HG03558 (cell line): ENCODE results near the gene HDAC4.

Experiments used
- ATAC-seq: cut with Tn5 transposase; IDR thresholded peaks from one replicate; pipeline ENCODE4 v1.9.1; 2021; ENCODE audit warnings: moderate number of reproducible peaks; ENCODE audit not compliant: unreplicated experiment; ENCODE audit errors: extremely low read depth

HDAC4 gene

GRCh38 chr2:239371726-239372686, 28.8 kb downstream of the HDAC4 start:
- ATAC-seq = no peak

DNA sequence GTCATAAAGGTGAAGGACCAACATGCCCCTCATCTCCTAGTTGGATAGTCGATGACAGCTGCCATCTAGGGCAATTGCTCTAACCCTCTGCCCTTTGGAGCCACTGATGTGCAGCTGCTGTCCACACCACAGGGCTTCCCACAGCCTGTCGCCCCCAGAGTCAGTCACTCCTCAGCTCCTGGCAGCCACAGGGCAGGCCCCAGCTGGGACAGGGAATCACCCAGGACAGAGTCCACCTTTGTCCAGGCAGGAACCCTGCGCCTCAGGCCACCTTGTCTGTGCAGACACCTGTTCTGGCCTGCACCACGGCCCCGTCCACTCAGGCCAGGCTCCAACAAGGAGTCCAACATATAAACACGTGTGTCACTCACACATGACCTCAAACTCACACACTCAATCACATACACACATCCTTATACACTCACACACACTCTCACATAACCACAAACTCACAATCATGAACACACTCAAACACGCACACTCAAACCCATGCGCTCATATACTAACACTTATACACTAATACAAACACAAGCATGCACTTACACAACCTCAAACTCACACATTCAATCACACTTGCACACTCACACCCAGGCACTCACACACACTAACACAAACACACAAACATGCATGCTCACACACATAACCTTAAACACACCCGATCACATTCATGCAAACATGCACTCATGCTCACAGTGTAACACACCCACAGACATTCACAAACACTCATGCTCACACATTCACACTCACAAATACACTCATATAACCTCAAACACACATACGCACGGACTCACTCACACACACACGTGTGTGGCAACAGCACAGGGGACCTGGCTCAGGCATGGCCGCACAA, 29.7 kb downstream of the HDAC4 start:
- ATAC-seq = no peak

DNA sequence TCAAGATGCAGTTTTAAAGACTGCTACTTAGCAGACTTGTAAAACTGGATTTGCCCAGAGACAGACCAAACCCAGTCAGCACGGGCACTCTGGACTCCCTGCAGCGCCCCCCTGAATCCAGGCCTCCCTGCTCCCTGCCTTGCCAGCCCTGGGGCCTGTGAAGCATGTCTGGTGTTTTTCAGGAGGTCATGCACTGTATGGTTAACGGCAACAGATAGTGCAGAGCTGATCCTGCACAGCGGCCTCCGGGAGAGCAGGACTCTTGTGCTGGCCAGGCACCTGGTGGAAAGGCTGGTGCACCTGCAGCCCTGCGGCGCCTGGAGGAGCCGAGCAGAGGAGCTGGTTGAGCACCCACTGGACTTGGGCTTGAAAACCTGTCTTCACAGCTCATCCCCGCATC, 30.4 kb downstream of the HDAC4 start:
- ATAC-seq = no peak

- peak; percentile 82 for ATAC-seq
These were observed 31.1 kb downstream of the HDAC4 start for GRCh38 chr2:239369631-239370161.

DNA sequence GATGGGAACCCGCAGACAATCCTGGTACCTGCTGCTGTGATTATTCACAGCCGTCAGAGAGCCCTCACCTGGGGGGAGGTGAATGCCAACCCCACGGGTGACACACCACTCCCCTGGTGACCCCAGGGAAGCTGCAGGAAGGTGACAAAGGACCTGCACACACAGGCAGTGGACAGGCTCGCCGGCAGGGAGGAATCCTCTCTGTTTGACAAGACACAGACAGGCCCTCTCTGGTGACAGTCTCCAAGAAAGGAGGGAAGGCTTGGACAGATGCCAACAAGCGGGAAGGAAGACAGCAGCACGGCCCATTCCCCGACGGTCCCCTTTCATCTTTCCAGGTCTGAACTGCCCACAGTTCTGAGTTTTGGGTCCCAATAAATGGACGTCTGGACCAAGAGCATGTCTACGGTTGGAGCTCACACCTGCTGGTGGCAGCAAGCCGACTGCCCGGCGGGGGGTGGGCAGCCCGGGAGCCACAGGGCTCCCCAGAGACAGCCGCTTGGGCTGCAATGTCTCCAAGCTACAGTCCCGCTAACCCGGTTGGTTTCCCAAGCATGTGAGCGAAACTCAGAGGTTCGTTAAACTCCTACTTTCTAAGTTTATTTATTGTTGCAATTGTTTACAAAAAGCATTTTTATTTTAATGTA, 31.8 kb downstream of the HDAC4 start:
- ATAC-seq = no peak

- ATAC-seq = no peak
These were observed 32.5 kb downstream of the HDAC4 start for GRCh38 chr2:239368321-239368720.

GRCh38 chr2:239366740-239367139, 34.1 kb downstream of the HDAC4 start:
- ATAC-seq = no peak

- no peak for ATAC-seq
These were observed 34.9 kb downstream of the HDAC4 start for GRCh38 chr2:239365782-239366435.

- ATAC-seq = no peak
These were observed 35.6 kb downstream of the HDAC4 start for GRCh38 chr2:239365071-239365781.

GRCh38 chr2:239363946-239364637, 36.7 kb downstream of the HDAC4 start:
- ATAC-seq = no peak

DNA sequence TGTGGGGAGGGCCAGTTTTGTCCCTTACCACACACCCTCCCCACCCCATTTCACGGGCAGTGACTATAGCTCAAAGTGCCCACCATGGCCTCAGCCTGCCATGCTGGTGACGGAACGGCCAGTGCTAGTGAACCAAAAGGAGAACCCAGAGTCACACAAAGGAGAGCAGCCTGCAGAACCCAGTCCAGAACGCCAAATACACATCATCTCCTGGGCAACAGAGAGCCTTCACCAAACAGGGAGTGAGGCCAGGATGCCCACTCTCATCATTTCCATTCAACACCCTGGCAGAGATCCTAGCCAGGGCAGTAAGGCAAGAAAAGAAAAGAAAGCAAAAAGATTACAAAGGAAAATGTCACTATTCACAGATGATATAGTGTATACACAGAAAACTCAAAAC, 38.3 kb downstream of the HDAC4 start:
- no peak for ATAC-seq

DNA sequence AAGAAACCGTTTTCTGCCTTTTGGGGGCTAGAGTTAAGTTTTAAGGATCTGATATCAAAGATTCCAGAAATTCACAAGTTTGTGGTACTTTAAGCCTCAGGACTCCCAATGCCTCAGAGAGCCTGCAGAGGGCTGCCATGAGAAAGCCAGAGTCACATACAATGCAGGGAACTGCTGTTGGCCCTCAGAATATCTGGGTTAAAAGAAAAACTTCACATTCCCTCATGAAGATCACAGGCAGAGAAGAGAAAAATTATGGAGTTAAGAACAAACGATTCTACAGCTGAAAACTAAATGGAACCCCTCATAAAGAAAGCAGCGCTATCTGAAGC, 39.5 kb downstream of the HDAC4 start:
- no peak for ATAC-seq

GRCh38 chr2:239360421-239361310, 40.2 kb downstream of the HDAC4 start:
- no peak for ATAC-seq

DNA sequence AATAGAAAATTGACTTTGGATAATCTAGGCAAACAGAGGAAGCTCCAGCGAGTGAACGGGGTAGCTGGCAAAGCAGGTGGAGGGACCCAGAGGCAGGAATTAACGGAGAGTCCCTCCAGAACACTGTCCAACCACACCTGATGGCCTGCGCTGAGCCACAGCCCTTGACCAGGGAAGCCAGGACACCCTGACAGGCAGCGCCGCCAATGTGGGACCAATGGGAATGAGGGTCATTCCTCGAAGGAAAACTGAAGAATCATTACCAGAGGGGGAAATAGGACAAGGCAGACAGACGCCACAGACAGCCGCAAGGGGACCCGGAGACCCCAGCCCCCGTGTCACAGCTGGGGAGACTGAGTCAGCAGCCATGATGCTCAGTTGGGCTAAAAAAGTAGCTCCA, 40.8 kb downstream of the HDAC4 start:
- no peak for ATAC-seq

GRCh38 chr2:239359196-239359912, 41.5 kb downstream of the HDAC4 start:
- ATAC-seq = no peak

DNA sequence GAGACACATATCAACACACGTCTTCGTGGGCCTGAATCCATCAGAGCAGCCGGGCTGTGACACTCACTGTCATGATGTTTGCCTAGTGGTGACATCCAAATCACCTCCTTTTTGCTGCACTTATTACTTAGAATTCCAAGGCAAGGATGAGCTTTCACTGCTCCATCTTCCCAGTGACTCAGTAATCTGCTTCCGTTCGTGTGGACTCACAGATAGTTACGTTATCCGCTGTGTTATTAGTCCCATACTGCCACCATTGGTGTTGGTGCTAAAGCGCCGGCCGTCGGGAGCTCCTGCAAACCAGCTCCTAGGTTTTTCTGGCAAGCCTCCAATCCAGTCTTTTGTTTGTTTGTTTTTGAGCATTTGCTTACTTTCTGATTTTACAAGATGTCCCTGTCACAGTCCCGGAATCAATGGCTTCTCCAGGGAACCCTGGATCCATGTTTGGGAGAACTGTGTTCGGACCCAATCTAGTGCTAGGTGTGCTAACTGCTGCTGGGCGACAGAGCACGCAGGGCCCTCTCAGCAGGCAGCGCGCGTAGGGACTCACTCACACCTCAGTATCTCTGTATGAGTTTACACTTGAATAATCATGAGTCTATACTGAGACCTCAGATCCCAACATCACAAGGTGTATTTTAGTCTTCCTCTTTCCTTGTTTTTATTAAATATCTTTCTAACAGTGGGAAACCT, 42.6 kb downstream of the HDAC4 start:
- no peak for ATAC-seq

DNA sequence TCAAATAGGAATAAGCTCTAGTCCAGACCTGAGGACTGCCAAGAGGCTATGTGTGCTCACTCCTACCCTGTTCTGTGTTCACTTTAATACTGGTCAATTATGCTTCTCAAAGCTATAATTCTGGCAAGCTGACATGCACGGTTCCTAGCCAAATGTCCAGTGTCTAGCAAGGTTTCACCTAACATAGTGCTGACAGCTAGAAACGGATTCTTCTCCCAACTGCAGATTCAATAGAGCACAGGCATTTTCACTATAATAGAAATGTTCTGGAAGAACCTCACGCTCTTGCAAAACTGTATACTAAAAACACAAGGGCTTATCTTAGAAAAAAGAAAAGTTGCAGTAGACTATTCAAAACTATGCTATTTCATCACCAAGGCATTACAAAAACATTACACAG, 45.1 kb downstream of the HDAC4 start:
- ATAC-seq = no peak
